CD4-positive, alpha-beta T cell (primary cell): ENCODE measurements around the gene OTOL1. TPM values are rescaled to one million over a fixed set of nuclear protein-coding genes. Genes with fewer than 3 reads are reported as not detected.

ENCODE experiments used
- ATAC-seq: fragments of 200-7000 bp; cut with Tn5 transposase; one replicate; pipeline ENCODE4 v1.10.0; 2022; ENCODE audit warnings: mild to moderate bottlenecking; ENCODE audit not compliant: poor library complexity
- CTCF ChIA-PET: fragments of 350-600 bp; sonication (Branson Sonifier 250); formaldehyde crosslinking; loops from one replicate; lab custom pipeline; 2021; ENCODE audit warnings: antibody characterized with exemption, inconsistent platforms; lab: Charles Lee
- POLR2A ChIA-PET: fragments of 350-600 bp; sonication (Branson Sonifier 250); formaldehyde crosslinking; loops from one replicate; lab custom pipeline; 2021; ENCODE audit warnings: antibody characterized with exemption, inconsistent platforms; lab: Charles Lee
- DNase-seq, 14 experiments: peaks; one replicate each; pipeline ENCODE4 v3.0.0-alpha.2; 2013 to 2020; ENCODE audit warnings: mixed read lengths in 2 of 14
- H3K27ac ChIP-seq, 2 donors: one replicate each; pipeline versions ENCODE4 v1.5.1 to v1.7.0; 2013; ENCODE audit warnings: low read length in 2 of 2, low read depth in 1 of 2, mild to moderate bottlenecking in 1 of 2
- H3K27me3 ChIP-seq, 2 experiments: 1 replicate in 1 of 2; 2 replicates in 1 of 2; pipeline versions ENCODE4 v1.6.1 to v1.7.0; 2013; ENCODE audit warnings: low read length in 2 of 2, control low read depth in 1 of 2, mild to moderate bottlenecking in 1 of 2, moderate library complexity in 1 of 2; ENCODE audit not compliant: insufficient read depth in 2 of 2, control insufficient read depth in 1 of 2
- H3K36me3 ChIP-seq: one replicate; pipeline ENCODE4 v1.6.1; 2013; ENCODE audit warnings: low read length, control low read depth; ENCODE audit not compliant: insufficient read depth
- H3K4me1 ChIP-seq: one replicate; pipeline ENCODE4 v1.6.1; 2013; ENCODE audit warnings: low read length, control low read depth; ENCODE audit not compliant: insufficient read depth
- H3K4me3 ChIP-seq: one replicate; pipeline ENCODE4 v1.5.1; 2013; ENCODE audit warnings: mild to moderate bottlenecking, low read length, moderate library complexity
- H3K9me3 ChIP-seq, 2 experiments: 1 replicate in 1 of 2; 2 replicates in 1 of 2; pipeline versions ENCODE4 v1.6.1 to v1.7.0; 2013; ENCODE audit warnings: low read length in 2 of 2, mild to moderate bottlenecking in 2 of 2, control low read depth in 1 of 2, moderate library complexity in 1 of 2; ENCODE audit not compliant: control insufficient read depth in 1 of 2, insufficient read depth in 1 of 2
- H3K27ac Mint-ChIP-seq: one replicate; pipeline ENCODE4 v1.8.0; 2020; ENCODE audit warnings: mixed read lengths
- H3K27me3 Mint-ChIP-seq: one replicate; pipeline ENCODE4 v1.8.0; 2021; ENCODE audit warnings: mixed read lengths
- H3K36me3 Mint-ChIP-seq: one replicate; pipeline ENCODE4 v1.8.0; 2021; ENCODE audit warnings: low read depth, mixed read lengths
- H3K4me1 Mint-ChIP-seq: one replicate; pipeline ENCODE4 v1.8.0; 2021; ENCODE audit warnings: low read depth, mixed read lengths
- H3K4me3 Mint-ChIP-seq: one replicate; pipeline ENCODE4 v1.8.0; 2020; ENCODE audit warnings: mild to moderate bottlenecking, mixed read lengths
- H3K9me3 Mint-ChIP-seq: one replicate; pipeline ENCODE4 v1.8.0; 2020; ENCODE audit warnings: mixed read lengths
- CTCF ChIP-seq: fragments of 200-600 bp; IDR thresholded peaks from one replicate; pipeline ENCODE4 v1.8.0; 2022; ENCODE audit warnings: antibody characterized with exemption, mild to moderate bottlenecking
- intact Hi-C, 2 experiments: fragments of 100-400 bp; cut with DNase I in 1 of 2; cut with micrococcal nuclease in 1 of 2; formaldehyde crosslinking; loops; one replicate each; pipeline versions ENCODE4 v1.15.1 to v1.9.0; 2023 to 2025; cut with DNase I, micrococcal nuclease
- total RNA-seq, 174 experiments: library from RNA in 2 of 174; stranded (reverse) in 2 of 174; gene quantifications; one replicate each; pipeline ENCODE4 v1.2.3 and lab custom pipeline; 2021 to 2026

OTOL1 gene
- total RNA-seq, 2 experiments from 2014 or later: not detected

GRCh38 chr3:161549261-161549660 is 52.7 kb downstream of the OTOL1 start:
- no peak overlapping the region for H3K4me3 Mint-ChIP-seq
- intact Hi-C loops: no loop called here
- ChIA-PET POLR2A (no interaction called here), CTCF (no interaction called here)
- H3K27ac ChIP-seq: no peak overlapping the region
- no peak for TF ChIP-seq CTCF
- no peaks in the 10 kb centered on the region for H3K9me3 ChIP-seq
- H3K27me3 Mint-ChIP-seq: peaks cover 9% of the 10 kb centered on the region
- ATAC-seq (no peak), DNase-seq (no peak)
- no peaks in the 10 kb centered on the region for H3K4me1 Mint-ChIP-seq
- H3K27ac Mint-ChIP-seq: no peak overlapping the region
- H3K27me3 ChIP-seq: no peaks in the 10 kb centered on the region
- H3K36me3 ChIP-seq: no peaks in the 10 kb centered on the region
- no peaks in the 10 kb centered on the region for H3K36me3 Mint-ChIP-seq
- no peaks in the 10 kb centered on the region for H3K4me1 ChIP-seq
- no peaks in the 10 kb centered on the region for H3K9me3 Mint-ChIP-seq
- H3K4me3 ChIP-seq: no peak overlapping the region

- Mint-ChIP-seq H3K4me1 (no peaks in the 10 kb centered on the region), H3K36me3 (no peaks in the 10 kb centered on the region), H3K27me3 (peaks cover 9% of the 10 kb centered on the region), H3K27ac (no peak overlapping the region), H3K4me3 (no peak overlapping the region), H3K9me3 (no peaks in the 10 kb centered on the region)
- no peak for TF ChIP-seq CTCF
- no peak overlapping the region for H3K27ac ChIP-seq
- no peak overlapping the region for H3K4me3 ChIP-seq
- DNase-seq: no peak
- POLR2A ChIA-PET: no interaction called here
- H3K27me3 ChIP-seq: no peaks in the 10 kb centered on the region
- CTCF ChIA-PET: no interaction called here
- intact Hi-C loops: no loop called here
- H3K4me1 ChIP-seq: no peaks in the 10 kb centered on the region
- no peaks in the 10 kb centered on the region for H3K9me3 ChIP-seq
- ATAC-seq: no peak
- H3K36me3 ChIP-seq: no peaks in the 10 kb centered on the region
These were observed 54.0 kb downstream of the OTOL1 start for GRCh38 chr3:161550491-161551195.

GRCh38 chr3:161551697-161552096 is 55.1 kb downstream of the OTOL1 start:
- Mint-ChIP-seq H3K27ac (no peak overlapping the region), H3K4me1 (no peaks in the 10 kb centered on the region), H3K27me3 (peaks cover 9% of the 10 kb centered on the region), H3K9me3 (no peaks in the 10 kb centered on the region), H3K36me3 (no peaks in the 10 kb centered on the region), H3K4me3 (no peak overlapping the region)
- H3K4me3 ChIP-seq: no peak overlapping the region
- ChIA-PET CTCF (no interaction called here), POLR2A (no interaction called here)
- H3K4me1 ChIP-seq: no peaks in the 10 kb centered on the region
- no peaks in the 10 kb centered on the region for H3K9me3 ChIP-seq
- no peaks in the 10 kb centered on the region for H3K27me3 ChIP-seq
- DNase-seq (no peak), ATAC-seq (no peak)
- no peaks in the 10 kb centered on the region for H3K36me3 ChIP-seq
- no peak for TF ChIP-seq CTCF
- H3K27ac ChIP-seq: no peak overlapping the region
- intact Hi-C loops: no loop called here
